GM19397 (cell line): ENCODE measurements around the gene CARD11.

Source experiments
- ATAC-seq: cut with Tn5 transposase; IDR thresholded peaks from one replicate; pipeline ENCODE4 v1.9.1; 2021; ENCODE audit warnings: mild to moderate bottlenecking, moderate library complexity; ENCODE audit not compliant: unreplicated experiment

CARD11 gene

DNA sequence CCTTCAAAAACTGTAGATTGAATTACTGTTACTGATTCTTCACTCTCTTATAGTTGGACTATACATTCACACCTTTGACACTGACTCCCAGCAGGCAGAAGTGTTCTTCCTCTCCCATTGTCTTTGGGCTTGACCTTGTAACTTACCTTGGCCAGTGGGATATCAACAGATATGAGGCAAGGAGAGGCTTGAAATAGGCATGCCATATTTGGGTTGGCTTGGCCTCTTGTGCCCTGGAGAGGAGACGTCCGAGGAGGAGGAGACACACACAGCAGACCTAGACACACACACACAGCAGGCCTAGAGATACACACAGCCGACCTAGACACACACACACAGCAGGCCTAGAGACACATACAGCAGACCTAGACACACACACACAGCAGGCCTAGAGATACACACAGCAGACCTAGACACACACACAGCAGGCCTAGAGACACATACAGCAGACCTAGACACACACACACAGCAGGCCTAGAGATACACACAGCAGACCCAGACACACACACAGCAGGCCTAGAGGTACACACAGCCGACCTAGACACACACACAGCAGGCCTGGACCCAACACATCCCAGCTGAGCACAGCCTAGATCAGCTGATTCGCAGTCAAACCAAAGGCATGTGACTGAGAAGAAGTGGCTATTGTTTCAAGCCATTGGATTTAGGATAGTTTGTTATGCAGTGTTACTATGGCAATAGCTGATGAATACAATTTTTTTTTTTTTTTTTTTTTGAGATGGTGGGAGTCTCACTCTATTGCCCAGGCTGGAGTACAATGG, 187.1 kb downstream of the CARD11 start:
- ATAC-seq: no peak
